Osteoblast (primary cell): ENCODE results near the gene CD101. TPM values are rescaled to one million over a fixed set of nuclear protein-coding genes. Genes with fewer than 3 reads are reported as not detected.

Experiments used
- DNase-seq: peaks from one replicate; pipeline ENCODE4 v3.0.0; 2011; ENCODE audit warnings: low spot score, mixed read lengths; ENCODE audit not compliant: insufficient read length; ENCODE audit errors: missing footprints
- H2AFZ ChIP-seq: 2 replicates; pipeline ENCODE4 v1.6.0; 2011; ENCODE audit warnings: mild to moderate bottlenecking, low read length
- H3K27ac ChIP-seq: 2 replicates; pipeline ENCODE4 v1.5.1; 2011; ENCODE audit warnings: mild to moderate bottlenecking, low read depth, low read length, moderate library complexity
- H3K27me3 ChIP-seq: 2 replicates; pipeline ENCODE4 v1.6.0; 2012; ENCODE audit warnings: mild to moderate bottlenecking, control low read depth, inconsistent platforms, low read length, moderate library complexity; ENCODE audit not compliant: insufficient read depth
- H3K36me3 ChIP-seq: 2 replicates; pipeline ENCODE4 v1.5.1; 2011; ENCODE audit warnings: mild to moderate bottlenecking, low read length, control low read depth, moderate library complexity; ENCODE audit not compliant: insufficient read depth
- H3K4me1 ChIP-seq: 2 replicates; pipeline ENCODE4 v1.5.1; 2011; ENCODE audit warnings: mild to moderate bottlenecking, low read length, control low read depth, moderate library complexity; ENCODE audit not compliant: insufficient read depth
- H3K4me2 ChIP-seq: 2 replicates; pipeline ENCODE4 v1.6.0; 2011; ENCODE audit warnings: mild to moderate bottlenecking, low read length; ENCODE audit not compliant: insufficient read depth
- H3K4me3 ChIP-seq: fragments of 200-600 bp; sonication (generic); 3 replicates; pipeline ENCODE4 v1.5.1; 2012; ENCODE audit warnings: mild to moderate bottlenecking, low read length, inconsistent platforms; ENCODE audit not compliant: insufficient read depth
- H3K79me2 ChIP-seq: 2 replicates; pipeline ENCODE4 v1.6.0; 2012; ENCODE audit warnings: mild to moderate bottlenecking, low read length, control low read depth, inconsistent platforms; ENCODE audit not compliant: insufficient read depth
- H3K9me3 ChIP-seq: 2 replicates; pipeline ENCODE4 v1.5.1; 2011; ENCODE audit warnings: low read depth, low read length, control low read depth
- H4K20me1 ChIP-seq: 2 replicates; pipeline ENCODE4 v1.6.0; 2012; ENCODE audit warnings: mild to moderate bottlenecking, low read length, control low read depth; ENCODE audit not compliant: insufficient read depth
- CTCF ChIP-seq: IDR thresholded peaks from 2 replicates; pipeline ENCODE4 v1.5.1; 2011; ENCODE audit warnings: mild to moderate bottlenecking, low read depth, low read length, moderate library complexity; ENCODE audit errors: extremely low read depth
- small RNA-seq: library from RNA; depleted of rRNA; stranded (forward); fragments of <200 nt; gene quantifications from one replicate; pipeline ENCODE3, GENCODE V24; 2012
- total RNA-seq: library from RNA; depleted of rRNA; stranded (reverse); fragments of >200 nt; gene quantifications from 2 replicates; pipeline ENCODE4 v1.2.3, GENCODE V29; 2012

The CD101 gene
- total RNA-seq, 1 donor, result under 0.01 TPM

GRCh38 chr1:117076648-117077047 lies 75.1 kb downstream of the CD101 start:
- peak overlapping the region; percentile 61 for H3K27ac ChIP-seq
- H3K4me3 ChIP-seq, result no peak overlapping the region

GRCh38 chr1:117077267-117077666 lies 75.7 kb downstream of the CD101 start:
- DNase-seq, result peak; percentile 91
- no peak overlapping the region for H3K4me3 ChIP-seq
- peak overlapping the region; percentile 61 for H3K27ac ChIP-seq
- no peaks in the 10 kb centered on the region for H3K27me3 ChIP-seq
- no peaks in the 10 kb centered on the region for H4K20me1 ChIP-seq
- TF ChIP-seq CTCF, result no peak
- H3K4me2 ChIP-seq, result no peak overlapping the region
- no peaks in the 10 kb centered on the region for H3K9me3 ChIP-seq
- peaks cover 14% of the 10 kb centered on the region for H3K4me1 ChIP-seq
- no peak overlapping the region for H2AFZ ChIP-seq
- peaks cover 35% of the 10 kb centered on the region for H3K36me3 ChIP-seq
- no peaks in the 10 kb centered on the region for H3K79me2 ChIP-seq

More at GRCh38 chr1:117076648-117077047, 75.1 kb downstream of the CD101 start:
- Histone ChIP-seq H3K27me3 (no peaks in the 10 kb centered on the region), H3K36me3 (peaks cover 29% of the 10 kb centered on the region), H2AFZ (no peak overlapping the region), H3K9me3 (no peaks in the 10 kb centered on the region), H3K4me1 (peaks cover 14% of the 10 kb centered on the region), H3K79me2 (no peaks in the 10 kb centered on the region), H3K4me2 (no peak overlapping the region), H4K20me1 (no peaks in the 10 kb centered on the region)
- DNase-seq, result no peak
- no peak for TF ChIP-seq CTCF

- no peak overlapping the region for H3K27ac ChIP-seq
- no peaks in the 10 kb centered on the region for H3K9me3 ChIP-seq
- peaks cover 35% of the 10 kb centered on the region for H3K36me3 ChIP-seq
- H3K79me2 ChIP-seq, result no peaks in the 10 kb centered on the region
- H3K27me3 ChIP-seq, result no peaks in the 10 kb centered on the region
- DNase-seq, result no peak
- no peak overlapping the region for H3K4me2 ChIP-seq
- H4K20me1 ChIP-seq, result no peaks in the 10 kb centered on the region
- peaks cover 14% of the 10 kb centered on the region for H3K4me1 ChIP-seq
- TF ChIP-seq CTCF, result no peak
- no peak overlapping the region for H3K4me3 ChIP-seq
- no peak overlapping the region for H2AFZ ChIP-seq
Measured at GRCh38 chr1:117079737-117080136, 78.2 kb downstream of the CD101 start.

GRCh38 chr1:117084231-117084630 lies 82.7 kb downstream of the CD101 start:
- Histone ChIP-seq H3K36me3 (peaks cover 8% of the 10 kb centered on the region), H3K27me3 (no peaks in the 10 kb centered on the region)
- no peak for TF ChIP-seq CTCF

More at GRCh38 chr1:117084231-117084630, 82.7 kb downstream of the CD101 start:
- no peak overlapping the region for H3K4me2 ChIP-seq
- no peak overlapping the region for H3K27ac ChIP-seq
- H3K9me3 ChIP-seq, result no peaks in the 10 kb centered on the region
- H3K4me3 ChIP-seq, result no peak overlapping the region
- H4K20me1 ChIP-seq, result no peaks in the 10 kb centered on the region
- H2AFZ ChIP-seq, result no peak overlapping the region
- H3K79me2 ChIP-seq, result no peaks in the 10 kb centered on the region
- no peak for DNase-seq
- H3K4me1 ChIP-seq, result no peaks in the 10 kb centered on the region

Small RNAs within 50 kb of the gene (small RNA-seq; reads per million reads assigned to genes)
- gene RNA5SP55, result not detected

Other genes with a start within 250 kb of the CD101 start
- gene CD2, start 247.3 kb upstream of the CD101 start, total RNA-seq, result not detected in 2 replicates
- 40.2 and 52.7 TPM in 2 replicates for gene PTGFRN, start 91.8 kb upstream of the CD101 start, total RNA-seq
- 5.4 and 9.1 TPM in 2 replicates for gene TTF2, start 58.6 kb downstream of the CD101 start, total RNA-seq
- 1.4 and 2.1 TPM in 2 replicates for gene TRIM45, start 120.0 kb downstream of the CD101 start, total RNA-seq
- gene VTCN1, start 209.2 kb downstream of the CD101 start, total RNA-seq, result not detected in 2 replicates